Stimulated activated CD4-positive, alpha-beta T cell treated with anti-CD3 and anti-CD28 coated beads, Interleukin-4, amount 100 ng/mL, for 48 hours (primary cell): ENCODE measurements around the gene HECW1.

Source experiments
- DNase-seq, 2 donors: peaks; one replicate each; pipeline ENCODE4 v3.0.0-alpha.2; 2020; ENCODE audit warnings: low read depth in 2 of 2

The HECW1 gene

DNA sequence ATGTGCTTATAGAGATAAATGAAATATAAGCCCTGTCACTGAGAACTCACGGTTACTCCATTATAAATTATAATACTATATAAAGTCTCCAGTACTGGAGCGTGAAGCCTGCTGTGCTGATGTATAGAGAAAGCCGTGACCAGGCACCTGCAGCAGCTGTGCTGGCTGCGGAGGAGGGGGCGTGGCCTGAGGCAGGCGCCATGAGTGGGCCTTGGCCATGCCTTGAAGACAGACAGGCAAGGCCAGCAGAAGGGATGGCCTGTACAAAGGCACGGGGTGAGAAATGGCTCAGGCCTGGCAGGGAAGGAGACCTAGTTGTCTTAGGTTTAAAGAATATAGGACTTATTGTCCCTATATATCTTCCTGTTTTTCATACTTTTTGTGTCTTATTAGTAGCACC lies 251.9 kb downstream of the HECW1 start:
- no peak for DNase-seq

DNA sequence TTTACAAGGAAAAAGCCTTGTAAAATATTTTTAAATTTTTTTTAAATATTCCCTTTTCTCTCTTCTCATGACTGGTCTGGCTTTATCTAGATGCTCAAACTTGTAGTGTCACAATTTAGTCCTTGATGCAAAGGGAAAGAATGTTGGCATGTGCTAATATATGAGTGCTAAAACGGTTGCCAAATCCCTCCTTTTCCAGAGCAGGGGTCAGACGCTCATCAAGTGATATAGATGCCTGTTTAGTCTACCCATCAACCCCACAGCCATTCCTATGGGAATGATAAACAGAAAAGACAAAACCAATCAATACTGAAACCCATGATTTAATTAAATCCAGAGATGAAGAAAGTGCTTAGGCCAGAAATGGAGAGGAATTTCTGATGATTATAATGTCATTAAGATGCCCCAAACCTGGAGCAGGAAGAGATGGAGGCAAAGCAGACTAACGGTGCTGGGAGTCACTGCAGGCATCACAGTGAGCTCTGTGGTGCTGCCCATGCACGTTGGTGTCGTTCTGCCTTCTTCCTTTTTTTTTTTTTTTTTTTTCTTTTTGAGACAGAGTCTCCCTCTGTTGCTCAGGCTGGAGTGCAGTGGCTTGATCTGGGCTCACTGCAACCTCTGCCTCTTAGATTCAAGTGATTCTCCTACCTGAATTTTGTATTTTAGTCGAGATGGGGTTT lies 260.4 kb downstream of the HECW1 start:
- DNase-seq, result no peak

DNA sequence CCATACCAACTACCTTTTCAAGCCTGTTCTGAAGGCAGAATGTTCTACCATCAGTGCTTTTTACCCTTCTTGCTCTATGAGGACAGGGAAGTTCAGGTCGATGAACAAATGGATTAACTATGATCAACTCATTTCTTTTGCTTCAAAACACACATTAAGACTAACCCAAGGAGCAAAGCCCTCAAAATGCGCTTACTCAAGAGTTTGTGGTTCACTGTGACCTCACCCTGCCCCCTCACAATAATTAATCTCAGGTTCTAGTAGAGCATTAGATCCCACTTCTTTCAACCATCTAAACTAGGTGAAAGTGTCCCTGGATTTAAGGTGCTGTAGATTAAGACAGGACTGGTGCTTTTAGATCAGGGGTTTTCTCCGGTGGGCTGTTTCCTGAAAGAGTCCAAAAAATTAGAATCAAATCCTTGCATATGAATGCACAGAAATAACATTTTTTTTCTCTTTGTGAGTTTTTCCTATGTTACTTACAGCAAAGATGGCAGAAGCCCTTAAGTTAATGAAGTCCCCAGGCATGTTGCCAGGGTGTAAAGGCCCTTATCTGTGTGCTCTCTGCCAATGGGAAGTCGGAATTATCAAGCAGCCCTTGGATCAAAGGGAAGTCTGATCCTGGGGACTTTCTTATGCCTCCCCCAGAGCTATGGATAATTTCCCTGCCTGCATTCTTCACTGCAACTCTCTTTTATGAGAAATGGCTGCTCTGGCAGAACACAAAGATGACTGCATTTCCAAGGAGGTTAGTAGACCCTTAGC lies 264.9 kb downstream of the HECW1 start:
- DNase-seq, result no peak

DNA sequence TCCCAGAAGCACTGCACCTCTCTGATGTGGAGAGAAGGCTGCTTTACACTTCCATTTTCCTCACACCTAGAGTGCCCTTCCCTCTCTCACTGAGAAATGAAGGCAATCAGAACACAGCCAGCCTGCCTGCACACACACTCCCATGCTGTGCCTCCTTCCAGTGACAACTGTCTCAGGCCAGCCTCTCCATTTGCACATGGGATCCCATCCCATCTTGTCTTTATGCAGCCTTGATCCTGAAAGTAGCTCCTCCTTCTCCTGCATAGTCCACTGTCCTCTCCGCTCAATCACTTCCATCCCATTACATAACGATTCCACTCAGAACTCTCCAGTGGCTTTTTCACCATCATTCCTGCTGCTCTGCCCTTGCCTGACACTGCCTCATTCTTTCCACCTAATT lies 266.8 kb downstream of the HECW1 start:
- no peak for DNase-seq

DNA sequence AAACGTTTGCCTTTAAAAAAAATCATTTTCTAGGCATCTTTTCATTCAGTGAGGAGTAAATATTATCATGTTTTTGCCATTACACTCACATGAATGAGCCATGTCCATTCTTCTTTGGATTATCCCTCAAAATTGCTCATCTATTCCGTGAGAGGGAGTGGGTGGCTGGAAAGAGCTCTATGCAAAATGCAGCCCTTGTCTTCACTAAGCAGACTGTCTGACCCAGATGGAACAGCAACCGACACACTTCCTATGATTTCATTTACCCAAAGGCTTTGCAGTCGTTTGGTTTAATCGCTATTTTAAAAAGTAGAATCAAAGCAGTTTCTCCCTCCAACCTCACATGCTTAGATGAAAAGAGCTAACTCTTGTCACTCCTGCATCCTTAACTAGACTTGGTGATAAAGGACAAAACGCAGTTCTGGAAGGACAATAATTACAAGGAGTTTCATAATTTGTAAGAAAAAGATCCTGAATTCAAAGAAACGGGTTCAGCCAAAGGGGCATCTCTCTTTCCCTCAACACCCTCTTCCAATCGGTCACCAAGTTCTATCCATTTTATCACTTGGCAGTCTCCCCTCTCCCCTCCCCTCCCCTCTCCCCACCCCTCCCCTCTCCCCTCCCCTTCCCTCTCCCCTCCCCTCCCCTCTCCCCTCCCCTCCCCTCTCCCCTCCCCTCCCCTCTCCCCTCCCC lies 272.3 kb downstream of the HECW1 start:
- DNase-seq, result no peak

DNA sequence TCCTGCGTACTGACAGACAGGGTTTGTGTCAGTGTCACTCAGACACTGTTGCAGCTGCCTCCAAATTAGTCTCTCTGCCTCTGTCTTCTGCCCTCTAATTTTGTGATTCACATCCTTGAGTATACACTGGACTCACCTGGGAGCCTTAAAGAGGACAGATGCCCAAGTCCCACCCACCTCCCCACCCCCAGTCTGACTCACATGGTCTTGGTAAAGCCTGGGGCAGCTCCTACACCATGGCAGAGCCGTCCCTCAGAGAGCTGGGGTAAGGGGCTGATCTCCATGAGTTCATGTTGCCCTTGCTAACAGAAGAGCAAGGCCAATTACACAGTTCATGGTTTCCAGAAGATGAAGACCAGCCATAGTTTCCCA lies 272.8 kb downstream of the HECW1 start:
- DNase-seq, result no peak

DNA sequence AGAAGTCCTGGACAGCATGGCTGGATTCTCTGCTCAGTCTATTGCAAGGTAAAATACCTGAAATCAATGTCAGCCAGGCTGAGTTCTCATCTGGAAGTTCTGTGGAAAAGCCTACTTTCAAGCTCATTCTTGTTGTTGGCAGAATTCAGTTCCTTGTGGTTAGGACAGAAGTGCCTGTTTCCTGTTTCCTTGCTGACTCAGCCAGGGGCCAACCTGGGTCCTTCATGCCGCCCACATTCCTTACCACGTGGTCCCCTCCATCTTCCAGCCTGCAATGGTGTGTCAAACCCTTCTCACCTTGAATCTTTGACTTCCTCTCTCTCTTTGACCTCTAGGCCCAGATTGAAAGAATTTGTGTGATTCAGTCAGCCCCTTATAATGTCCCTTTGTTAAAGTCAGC lies 273.4 kb downstream of the HECW1 start:
- peak; percentile 6 to 24 for DNase-seq

DNA sequence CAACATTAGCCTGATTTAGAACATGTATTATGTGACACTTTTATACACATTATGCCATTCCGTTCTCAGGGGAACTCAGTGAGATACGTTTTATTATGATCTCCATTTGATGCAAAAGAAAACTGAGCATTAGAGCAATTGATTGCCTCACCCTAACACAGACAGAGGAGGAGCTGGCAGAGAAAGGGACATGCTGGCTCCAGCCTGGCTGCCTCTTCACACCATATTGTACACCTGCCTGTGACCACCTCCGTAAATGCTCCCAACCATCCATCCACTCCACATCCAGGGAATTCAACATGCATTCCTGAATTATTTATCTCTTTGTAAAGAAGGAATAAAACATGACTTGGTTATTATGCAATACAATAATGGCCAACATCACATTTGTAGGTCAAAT lies 275.5 kb downstream of the HECW1 start:
- DNase-seq, result no peak

DNA sequence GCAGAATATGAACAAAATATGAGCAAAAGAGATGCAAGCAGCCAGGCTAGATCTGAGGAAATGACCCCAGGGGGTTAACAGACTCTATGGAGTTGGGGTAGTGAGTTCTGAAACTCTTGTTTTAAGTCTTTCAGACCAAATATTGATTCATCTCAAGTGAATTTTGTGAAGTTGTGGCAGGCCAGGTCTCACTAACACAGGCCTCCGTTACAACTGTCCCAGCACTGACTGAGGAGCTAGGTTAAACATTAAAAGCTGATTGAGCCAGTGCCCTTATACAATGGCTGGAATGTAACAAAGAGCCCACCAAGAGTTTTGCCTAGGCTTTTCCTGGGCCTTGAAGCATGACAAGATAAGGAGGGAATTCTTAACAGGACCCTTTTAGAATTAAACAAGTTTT lies 278.1 kb downstream of the HECW1 start:
- no peak for DNase-seq

DNA sequence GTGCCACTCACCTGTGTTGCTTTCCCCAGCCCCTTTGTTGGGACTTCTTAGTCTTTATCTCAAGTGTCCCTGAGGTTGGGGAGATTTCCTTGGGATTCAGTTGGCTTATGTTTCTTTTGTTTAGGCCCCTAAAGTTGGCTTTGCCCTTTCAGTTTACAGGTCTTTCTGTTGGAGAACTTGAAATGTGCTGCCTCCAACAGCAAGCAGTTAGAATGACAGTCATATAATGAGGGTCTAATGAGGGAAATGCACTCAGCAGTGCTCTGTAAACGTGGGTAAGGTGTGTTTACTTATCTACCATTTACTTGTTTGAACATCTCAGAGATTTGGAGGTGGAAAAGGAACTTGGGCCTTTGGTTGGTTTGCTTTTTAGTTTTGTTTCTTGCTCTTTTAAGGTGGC lies 279.1 kb downstream of the HECW1 start:
- DNase-seq, result no peak

DNA sequence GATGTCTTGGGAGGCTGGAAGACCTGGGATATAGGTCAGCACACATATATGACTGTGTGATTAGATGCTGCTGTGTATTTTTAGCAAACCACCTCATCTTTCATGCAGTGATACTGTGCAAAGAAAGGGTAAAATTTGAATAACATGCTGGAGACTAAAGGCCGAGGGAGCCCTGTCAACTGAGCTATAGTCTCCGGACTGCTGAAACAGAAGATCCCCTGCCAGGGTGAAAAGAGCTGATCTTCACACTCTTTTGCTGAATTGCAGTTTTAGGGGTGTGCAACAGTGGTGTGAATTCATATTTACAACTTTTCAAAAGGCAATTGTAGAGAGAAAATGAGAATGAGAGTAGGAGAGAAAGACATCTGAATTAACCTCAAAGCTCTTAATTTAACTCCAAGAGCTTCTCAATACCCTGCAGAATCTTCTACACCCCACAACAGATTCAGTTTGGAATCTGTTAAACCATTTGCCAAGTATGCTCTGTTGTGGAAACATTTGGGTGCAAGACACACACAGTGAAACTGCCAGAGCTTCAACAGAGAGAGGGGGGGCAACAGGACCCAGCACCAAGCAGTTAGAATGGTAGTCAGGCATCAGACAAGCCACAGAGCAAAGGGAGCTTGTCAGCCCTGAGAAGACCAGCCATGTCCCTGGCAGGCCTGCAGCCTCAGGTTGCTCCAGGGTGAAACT lies 280.3 kb downstream of the HECW1 start:
- DNase-seq, result no peak

DNA sequence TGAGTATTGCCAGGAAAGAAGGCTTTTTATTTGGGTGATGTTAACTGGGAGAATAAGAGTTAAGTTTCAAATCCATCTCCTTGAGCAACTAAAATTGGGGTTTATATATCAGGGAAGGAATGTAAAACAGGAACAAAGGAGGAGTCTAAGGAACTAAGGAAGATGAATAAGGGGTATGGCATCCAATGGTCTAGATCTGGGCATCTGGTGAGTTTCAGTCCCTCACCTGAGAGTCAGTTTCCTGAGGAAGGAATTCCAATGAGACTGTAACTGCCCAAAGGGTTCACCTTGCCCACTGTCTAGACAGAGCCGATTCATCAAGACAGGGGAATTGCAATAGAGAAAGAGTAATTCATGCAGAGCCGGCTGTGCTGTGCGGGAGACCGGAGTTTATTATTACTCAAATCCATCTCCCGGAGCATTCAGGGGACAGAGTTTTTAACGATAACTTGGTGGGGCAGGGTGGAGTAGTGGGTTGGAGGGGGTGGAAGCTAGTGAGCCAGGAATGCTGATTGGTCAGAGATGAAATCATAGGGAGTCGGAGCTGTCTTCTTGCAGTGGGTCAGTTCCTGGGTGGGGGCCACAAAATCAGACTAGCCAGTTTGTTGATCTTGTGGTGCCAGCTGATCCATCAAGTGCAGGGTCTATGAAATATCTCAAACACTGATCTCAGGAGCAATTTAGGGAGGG lies 282.1 kb downstream of the HECW1 start:
- DNase-seq, result no peak

DNA sequence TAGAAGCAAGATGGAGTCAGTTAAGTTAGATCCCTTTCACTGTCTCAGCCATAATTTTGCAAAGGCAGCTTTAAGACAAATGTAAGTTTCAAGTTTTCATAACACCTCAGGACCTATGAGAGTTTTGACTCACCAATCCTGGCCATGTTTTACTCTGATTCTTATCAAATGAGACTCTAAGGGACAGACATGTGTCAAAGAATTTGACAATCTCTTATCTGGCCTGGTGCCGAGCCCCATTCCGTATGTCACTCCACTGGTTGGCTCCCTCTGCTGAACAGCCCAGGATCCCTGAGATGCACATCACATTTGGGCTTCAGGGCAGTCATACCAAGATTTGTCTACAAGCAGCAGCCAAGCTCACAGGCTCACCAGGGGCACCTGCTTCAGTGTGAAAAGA lies 282.9 kb downstream of the HECW1 start:
- no peak for DNase-seq

DNA sequence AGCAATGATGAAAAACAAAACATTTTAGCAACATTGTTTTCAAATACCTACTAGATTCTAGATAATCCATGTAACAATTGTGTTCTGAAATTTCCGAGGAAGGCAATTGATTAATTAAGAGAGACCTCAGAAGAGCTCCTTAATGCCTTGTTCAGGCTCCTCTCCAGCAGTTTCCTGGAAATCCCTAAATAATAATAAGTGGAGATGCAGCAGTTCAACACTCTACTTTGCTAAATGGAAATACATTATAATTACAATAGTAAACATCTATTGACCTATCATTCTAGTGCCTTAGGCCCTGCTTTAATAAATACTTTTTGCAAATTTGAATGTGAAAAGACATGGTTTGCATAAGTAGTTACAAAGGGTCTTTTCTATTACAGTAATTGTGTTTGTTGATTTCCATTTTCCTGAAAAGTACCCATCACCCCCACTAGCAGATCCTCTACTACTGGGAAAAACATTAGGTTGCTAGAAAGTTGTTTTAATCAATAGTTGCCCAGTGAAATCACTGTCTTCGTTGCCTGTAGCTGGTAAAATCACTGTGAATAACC lies 283.8 kb downstream of the HECW1 start:
- no peak for DNase-seq

DNA sequence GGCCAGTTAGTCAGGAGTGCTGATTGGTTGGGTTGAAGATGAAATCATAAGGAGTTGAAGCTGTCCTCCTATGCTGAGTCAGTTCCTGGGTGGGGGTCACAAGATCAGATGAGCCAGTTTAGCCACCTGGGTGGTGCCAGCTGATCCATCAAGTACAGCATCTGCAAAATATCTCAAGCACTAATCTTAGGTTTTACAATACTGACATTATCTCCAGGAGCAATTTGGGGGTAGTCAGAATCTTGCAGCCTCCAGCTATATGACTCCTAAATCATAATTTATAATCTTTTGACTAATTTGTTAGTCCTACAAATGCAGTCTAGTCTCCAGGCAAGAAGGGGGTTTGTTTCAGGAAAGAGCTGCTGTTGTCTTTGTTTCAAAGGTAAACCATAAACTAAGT lies 286.4 kb downstream of the HECW1 start:
- no peak for DNase-seq

DNA sequence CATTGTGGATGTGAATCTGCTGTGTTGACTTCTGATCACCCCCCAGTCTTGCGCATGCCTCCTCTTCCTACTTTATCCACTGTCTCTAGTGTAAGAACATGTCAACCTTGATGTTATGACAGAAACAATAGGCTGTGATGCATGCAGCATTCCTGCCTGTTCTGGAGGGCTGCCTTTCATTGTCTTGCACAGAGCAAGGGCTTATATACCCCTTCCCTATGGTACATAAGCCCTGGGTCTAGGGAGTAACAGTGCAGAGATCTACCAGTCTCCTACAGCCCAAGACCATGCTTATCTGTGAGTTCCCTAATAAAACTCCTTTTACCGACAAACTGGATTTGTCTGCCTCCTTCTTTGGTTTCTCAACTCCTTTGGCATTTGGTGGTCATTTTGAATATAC lies 293.5 kb downstream of the HECW1 start:
- DNase-seq, result no peak

DNA sequence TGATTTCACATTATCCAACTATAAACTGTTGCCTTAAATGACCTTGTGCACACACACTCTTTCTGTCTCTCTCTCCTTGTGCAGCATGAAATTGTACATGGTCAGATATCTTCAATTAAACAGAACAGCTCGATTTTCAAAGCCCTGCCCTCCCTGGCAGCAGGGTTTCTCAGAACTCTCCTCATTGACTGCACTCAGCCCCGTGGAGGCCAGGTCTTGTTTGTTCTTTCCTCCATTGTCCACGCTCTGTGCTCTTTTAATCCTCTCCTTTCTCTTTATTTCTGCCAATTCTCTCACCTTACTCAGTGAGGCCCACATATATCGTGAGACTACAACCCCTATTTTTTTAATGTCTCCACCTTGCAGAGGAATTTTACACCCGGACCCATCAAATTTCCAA lies 294.5 kb downstream of the HECW1 start:
- DNase-seq, result no peak

DNA sequence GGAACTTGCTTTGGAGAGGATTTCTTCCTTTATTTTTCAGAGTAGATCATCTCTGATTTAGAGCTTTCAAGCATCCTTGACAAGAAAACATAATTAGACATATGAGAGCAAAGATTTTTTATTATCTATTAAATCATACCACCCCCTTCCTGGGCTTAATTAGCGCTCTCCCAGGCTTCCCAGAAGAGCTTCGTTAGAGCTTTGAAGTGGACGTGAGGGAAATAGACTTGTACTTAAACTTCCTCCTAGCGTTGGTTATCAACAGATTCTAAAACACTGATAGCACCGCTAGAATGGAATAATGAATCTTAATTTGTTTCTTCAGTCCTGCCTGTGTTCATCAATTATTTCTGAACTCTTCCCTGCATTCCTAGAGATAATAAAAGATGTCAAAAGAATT lies 296.5 kb downstream of the HECW1 start:
- no peak for DNase-seq

DNA sequence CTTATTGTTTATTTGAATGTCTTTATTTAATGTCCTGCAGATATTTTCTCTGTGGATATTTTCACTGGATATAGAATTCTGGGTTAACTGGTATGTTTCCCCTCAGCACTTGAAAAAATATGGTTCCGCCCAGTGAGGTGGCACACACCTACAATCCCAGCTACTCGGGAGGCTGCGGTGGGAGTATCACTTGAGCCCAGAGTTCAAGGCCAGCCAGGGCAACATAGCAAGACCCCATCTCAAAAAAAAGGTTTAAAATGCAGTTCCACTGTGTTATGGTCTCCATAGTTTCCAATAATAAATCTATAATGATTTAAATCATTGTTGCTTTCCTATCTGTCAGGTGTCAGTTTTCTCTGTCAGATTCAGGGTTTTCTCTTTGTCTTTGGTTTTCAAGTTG lies 305.0 kb downstream of the HECW1 start:
- no peak for DNase-seq

DNA sequence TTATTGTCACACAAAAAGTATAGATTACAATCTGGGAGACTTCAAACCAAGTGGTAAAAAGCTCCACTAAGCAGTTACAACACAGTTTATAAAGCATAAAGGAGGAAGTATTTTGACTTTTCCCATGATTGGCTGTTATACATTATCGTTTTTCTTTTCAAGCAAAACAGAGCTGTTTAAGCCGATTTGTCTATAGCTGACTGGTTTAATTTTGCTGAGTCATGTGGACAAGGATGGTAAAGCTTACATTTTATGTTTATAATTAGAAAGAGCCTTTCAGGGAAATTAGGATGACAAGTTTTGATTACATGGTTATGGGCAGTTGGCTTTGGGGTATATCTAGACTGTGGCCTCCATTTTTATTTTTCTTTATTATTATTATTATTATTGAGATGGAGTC lies 318.0 kb downstream of the HECW1 start:
- no peak for DNase-seq

DNA sequence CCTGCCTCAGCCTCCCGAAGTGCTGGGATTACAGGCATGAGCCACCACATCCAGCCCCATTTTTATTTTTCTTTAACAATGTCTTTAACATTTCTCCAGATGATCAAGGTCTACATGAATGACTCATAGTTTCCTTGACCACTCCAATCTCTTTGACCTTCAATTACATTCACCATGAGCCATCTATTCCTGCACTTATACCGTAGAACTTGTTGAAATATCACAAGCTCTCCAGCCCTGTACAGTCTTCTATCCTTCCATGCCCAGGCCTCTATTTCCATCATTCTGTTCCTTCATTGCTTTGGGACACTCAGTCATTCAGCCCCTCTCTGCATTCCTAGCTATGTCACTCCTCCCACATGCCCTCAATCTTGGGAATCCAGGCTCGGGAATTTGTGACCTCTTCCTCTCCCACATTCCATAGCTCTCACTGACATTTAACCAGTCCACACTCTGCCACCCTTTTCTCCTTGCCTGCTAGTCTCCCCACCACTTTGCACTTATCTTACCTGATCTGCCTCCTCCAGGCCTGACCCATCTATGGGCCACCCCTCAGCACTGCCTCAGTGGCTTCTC lies 318.7 kb downstream of the HECW1 start:
- DNase-seq, result no peak
